PFSK-1 (cell line): ENCODE results near the gene FADS1.

ENCODE experiments used
- POLR2AphosphoS5 ChIP-seq: IDR thresholded peaks from 2 replicates; pipeline ENCODE4 v1.6.1; 2012; ENCODE audit warnings: low read depth, mild to moderate bottlenecking, control low read depth, low read length, moderate library complexity
- REST ChIP-seq, 2 experiments: IDR thresholded peaks; 2 replicates each; pipeline versions ENCODE4 v1.6.1 to v1.8.0; 2011 to 2012; ENCODE audit warnings: low read depth in 2 of 2, low read length in 2 of 2, control low read depth in 1 of 2, inconsistent platforms in 1 of 2, mild to moderate bottlenecking in 1 of 2, moderate library complexity in 1 of 2; ENCODE audit not compliant: insufficient read depth in 1 of 2
- TAF1 ChIP-seq: IDR thresholded peaks from 2 replicates; pipeline ENCODE4 v1.6.1; 2012; ENCODE audit warnings: low read length, control low read depth, borderline replicate concordance; ENCODE audit not compliant: insufficient read depth

GRCh38 chr11:61851113-61851899, 34.5 kb upstream of the FADS1 start:
- no peak for TF ChIP-seq POLR2AphosphoS5
- TF ChIP-seq REST (IDR thresholded peaks at IDR 0.05; ENCODE audit: insufficient read depth in 1 of 2, low read depth in 2 of 2, low read length in 2 of 2) = no peak
- no peak for TF ChIP-seq TAF1
